Measurements from ENCODE around the gene NPTN. TPM values are rescaled to one million over a fixed set of nuclear protein-coding genes. Genes with fewer than 3 reads are reported as not detected.
"Not testable (repeated sequence)": the region's sequence is repeated elsewhere in the genome, so short reads cannot be mapped to it uniquely, and the experiment has no call there.

NPTN gene
- 106 TPM for total RNA-seq

- DNase-seq (ENCODE audit: low spot score in 2 of 2) (peak; percentile 93 to 96), FAIRE-seq (no peak)
These were observed at the start of gene NPTN for GRCh38 chr15:73633111-73633990. Gene NPTN, minus strand, starts transcription at chr15:73633389. Its CDS starts 174 bp downstream, at chr15:73633215.

GRCh38 chr15:73682600-73683090 lies 49.5 kb upstream of the NPTN start:
- no peak for DNase-seq (ENCODE audit: low spot score in 2 of 2)
- FAIRE-seq = no peak

- no peak for DNase-seq (ENCODE audit: low spot score in 2 of 2)
- FAIRE-seq = no peak
These were observed 48.8 kb upstream of the NPTN start for GRCh38 chr15:73681856-73682599.

GRCh38 chr15:73681063-73681462 lies 47.9 kb upstream of the NPTN start:
- DNase-seq (ENCODE audit: low spot score in 2 of 2) = no peak
- no peak for FAIRE-seq

- FAIRE-seq (no peak), DNase-seq (ENCODE audit: low spot score in 2 of 2) (no peak)
These were observed 47.4 kb upstream of the NPTN start for GRCh38 chr15:73680549-73680948.

- DNase-seq (ENCODE audit: low spot score in 2 of 2) = no peak
- no peak for FAIRE-seq
These were observed 46.8 kb upstream of the NPTN start for GRCh38 chr15:73679964-73680363.

GRCh38 chr15:73679180-73679579 lies 46.0 kb upstream of the NPTN start:
- FAIRE-seq (no peak), DNase-seq (ENCODE audit: low spot score in 2 of 2) (no peak)

GRCh38 chr15:73678498-73678897 lies 45.3 kb upstream of the NPTN start:
- no peak for DNase-seq (ENCODE audit: low spot score in 2 of 2)
- FAIRE-seq = no peak

- FAIRE-seq (no peak), DNase-seq (ENCODE audit: low spot score in 2 of 2) (no peak)
These were observed 44.5 kb upstream of the NPTN start for GRCh38 chr15:73677733-73678132.

GRCh38 chr15:73677146-73677607 lies 44.0 kb upstream of the NPTN start:
- FAIRE-seq (no peak), DNase-seq (ENCODE audit: low spot score in 2 of 2) (no peak)

GRCh38 chr15:73674587-73674986 lies 41.4 kb upstream of the NPTN start:
- FAIRE-seq (no peak), DNase-seq (ENCODE audit: low spot score in 2 of 2) (no peak)

GRCh38 chr15:73660455-73660854 lies 27.3 kb upstream of the NPTN start:
- DNase-seq (ENCODE audit: low spot score in 2 of 2) (no peak), FAIRE-seq (no peak)

- DNase-seq (ENCODE audit: low spot score in 2 of 2) (no peak), FAIRE-seq (no peak)
These were observed 25.5 kb upstream of the NPTN start for GRCh38 chr15:73658645-73659044.

- FAIRE-seq (no peak), DNase-seq (ENCODE audit: low spot score in 2 of 2) (no peak)
These were observed 22.5 kb upstream of the NPTN start for GRCh38 chr15:73655724-73656123.

- FAIRE-seq (no peak), DNase-seq (ENCODE audit: low spot score in 2 of 2) (no peak)
These were observed 21.5 kb upstream of the NPTN start for GRCh38 chr15:73654659-73655058.

GRCh38 chr15:73650416-73651126 lies 17.4 kb upstream of the NPTN start:
- DNase-seq (ENCODE audit: low spot score in 2 of 2) = no peak

GRCh38 chr15:73648014-73648295 lies 14.8 kb upstream of the NPTN start:
- no peak for FAIRE-seq
- DNase-seq (ENCODE audit: low spot score in 2 of 2) = no peak

More at GRCh38 chr15:73650416-73651126, 17.4 kb upstream of the NPTN start:
- FAIRE-seq = no peak

- DNase-seq (ENCODE audit: low spot score in 2 of 2) = no peak
- FAIRE-seq = no peak
These were observed 14.2 kb upstream of the NPTN start for GRCh38 chr15:73647259-73648013.

GRCh38 chr15:73639464-73639863 lies 6.3 kb upstream of the NPTN start:
- not testable (repeated sequence) for FAIRE-seq

GRCh38 chr15:73637527-73637926 lies 4.3 kb upstream of the NPTN start:
- FAIRE-seq = no peak
- DNase-seq (ENCODE audit: low spot score in 2 of 2) = no peak

More at GRCh38 chr15:73639464-73639863, 6.3 kb upstream of the NPTN start:
- not testable (repeated sequence) for DNase-seq (ENCODE audit: low spot score in 2 of 2)
